ENCODE data around the gene RAB44.

The RAB44 gene

DNA sequence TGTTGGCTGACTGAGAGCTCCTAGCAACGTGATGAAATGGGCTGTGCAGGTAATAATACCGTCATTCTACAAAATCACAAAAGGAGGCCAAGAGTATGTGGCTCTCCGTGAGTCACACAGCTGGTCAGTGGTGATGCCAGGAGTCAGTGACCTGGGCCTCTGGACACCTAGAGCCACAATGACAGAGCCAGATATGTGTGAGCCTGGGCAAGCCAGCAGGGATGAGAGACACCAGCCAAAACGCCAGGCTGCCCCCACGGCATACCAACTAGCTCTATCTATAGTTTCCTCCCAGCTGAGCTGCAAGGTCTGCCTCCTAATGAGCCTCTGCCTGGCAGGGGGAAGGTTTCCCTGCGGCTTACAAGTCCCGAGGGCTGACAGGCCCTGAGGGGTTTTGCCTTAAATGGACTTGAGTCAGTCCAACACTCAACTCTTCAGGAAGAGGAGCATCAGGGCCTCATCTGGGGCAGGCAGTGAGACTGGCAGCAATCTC is 71.6 kb downstream of the RAB44 start:
- no peak for DNase-seq (ENCODE audit: low read depth in 1 of 2, low spot score in 1 of 2)

DNA sequence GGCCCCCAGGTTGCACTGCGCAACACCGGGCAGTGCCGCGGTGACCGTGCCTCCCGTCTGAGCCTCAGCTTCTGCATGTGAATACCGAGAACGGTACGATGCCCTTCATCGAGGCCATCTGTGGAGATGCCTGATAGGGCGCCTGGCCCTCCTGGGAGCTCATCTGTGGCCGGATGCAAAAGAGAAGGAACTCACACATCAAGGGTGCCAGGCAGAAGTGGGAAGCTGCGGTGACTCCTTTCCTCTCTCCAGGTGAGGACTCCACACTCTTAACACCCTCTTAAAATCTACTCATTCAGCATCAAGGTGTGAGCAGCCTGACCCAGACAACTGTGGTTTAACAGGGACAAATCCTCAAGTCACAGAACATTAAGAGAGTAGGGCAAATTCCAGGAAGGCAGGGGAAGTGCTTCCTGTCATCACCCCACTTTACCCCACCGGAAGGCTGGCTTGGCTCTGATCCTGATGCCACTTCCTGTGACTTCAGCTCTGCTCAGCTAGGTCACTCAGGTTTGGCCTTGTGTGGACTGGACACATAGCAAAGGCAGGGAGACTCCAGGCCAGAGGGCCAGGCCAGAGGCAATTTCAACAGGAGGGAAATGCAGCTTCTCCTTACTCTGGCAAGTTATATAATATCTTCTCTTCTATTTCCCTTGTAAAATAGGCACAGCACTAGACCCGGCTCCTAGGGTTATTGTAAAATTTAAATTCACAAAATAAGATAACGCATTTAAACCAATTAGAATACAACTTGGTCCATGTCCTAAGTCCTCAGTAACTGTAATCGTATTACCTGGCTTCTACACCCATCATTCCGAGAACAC is 72.3 kb downstream of the RAB44 start:
- DNase-seq (ENCODE audit: low read depth in 1 of 2, low spot score in 1 of 2): no peak

DNA sequence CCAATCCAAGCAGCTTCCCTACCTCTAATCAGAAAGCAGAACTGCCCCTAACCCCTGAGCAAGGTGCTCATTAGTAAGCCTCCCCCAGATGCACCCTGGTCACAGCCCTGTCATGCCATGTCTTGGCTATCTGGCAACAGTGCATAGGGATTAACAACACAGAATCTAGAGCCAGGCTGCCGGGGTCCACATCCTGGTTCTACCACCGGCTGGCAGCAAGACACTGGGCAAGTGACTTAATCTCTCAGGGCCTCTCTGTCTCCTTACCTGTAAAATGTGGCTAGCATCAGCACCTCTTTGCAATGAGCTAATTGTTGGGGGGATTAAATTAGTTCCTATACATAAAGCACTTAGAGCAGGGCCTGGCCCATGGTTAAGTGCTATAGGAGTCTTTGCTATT is 73.5 kb downstream of the RAB44 start:
- no peak for DNase-seq (ENCODE audit: low read depth in 1 of 2, low spot score in 1 of 2)

DNA sequence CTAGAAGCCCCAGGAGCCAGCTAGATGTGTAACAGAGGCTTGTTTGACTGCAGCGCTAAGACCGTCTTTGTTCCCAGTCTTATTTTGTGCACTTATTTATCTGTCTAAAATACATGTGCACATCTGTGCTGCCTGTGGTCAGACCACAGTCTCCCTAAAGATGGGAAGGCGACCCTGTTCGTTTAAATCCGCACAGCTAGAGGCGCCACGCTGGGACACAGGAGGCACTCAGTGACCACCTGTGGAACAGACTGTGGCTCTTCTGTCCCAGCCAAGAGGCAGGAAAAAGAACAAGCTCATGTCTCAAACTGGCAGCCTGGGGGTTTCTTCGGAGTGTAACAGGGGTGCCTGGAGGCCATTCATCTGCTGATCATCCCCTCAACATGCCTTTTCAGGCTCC is 74.8 kb downstream of the RAB44 start:
- no peak for DNase-seq (ENCODE audit: low read depth in 1 of 2, low spot score in 1 of 2)

GRCh38 chr6:36774331-36774730 is 76.7 kb downstream of the RAB44 start:
- no peak for DNase-seq (ENCODE audit: low read depth in 1 of 2, low spot score in 1 of 2)

DNA sequence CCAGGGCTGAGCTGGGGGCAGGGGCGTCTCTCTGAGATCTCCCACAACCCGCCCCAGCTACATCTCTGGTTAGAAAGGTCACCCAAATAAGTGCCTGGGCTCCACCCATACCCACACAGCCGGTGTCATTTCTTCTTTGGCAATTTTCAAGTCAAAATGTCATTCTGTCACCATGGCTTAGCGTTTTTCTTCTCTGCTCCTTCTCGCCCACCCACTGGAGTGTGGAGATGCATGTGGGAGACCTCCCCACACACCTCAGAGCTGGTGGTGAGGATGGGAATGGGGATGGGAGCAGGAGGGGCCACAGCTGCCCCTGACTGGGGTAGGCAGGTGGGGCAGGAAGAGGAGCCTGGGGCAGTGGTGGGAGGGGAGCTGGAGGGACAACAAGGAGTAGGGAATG is 78.5 kb downstream of the RAB44 start:
- DNase-seq (ENCODE audit: low read depth in 1 of 2, low spot score in 1 of 2): no peak

GRCh38 chr6:36777801-36778200 is 80.2 kb downstream of the RAB44 start:
- no peak for DNase-seq (ENCODE audit: low read depth in 1 of 2, low spot score in 1 of 2)

GRCh38 chr6:36779227-36779626 is 81.6 kb downstream of the RAB44 start:
- DNase-seq (ENCODE audit: low read depth in 1 of 2, low spot score in 1 of 2): no peak

- DNase-seq (ENCODE audit: low read depth in 1 of 2, low spot score in 1 of 2): no peak
Measured at GRCh38 chr6:36780442-36781177, 83.0 kb downstream of the RAB44 start.

DNA sequence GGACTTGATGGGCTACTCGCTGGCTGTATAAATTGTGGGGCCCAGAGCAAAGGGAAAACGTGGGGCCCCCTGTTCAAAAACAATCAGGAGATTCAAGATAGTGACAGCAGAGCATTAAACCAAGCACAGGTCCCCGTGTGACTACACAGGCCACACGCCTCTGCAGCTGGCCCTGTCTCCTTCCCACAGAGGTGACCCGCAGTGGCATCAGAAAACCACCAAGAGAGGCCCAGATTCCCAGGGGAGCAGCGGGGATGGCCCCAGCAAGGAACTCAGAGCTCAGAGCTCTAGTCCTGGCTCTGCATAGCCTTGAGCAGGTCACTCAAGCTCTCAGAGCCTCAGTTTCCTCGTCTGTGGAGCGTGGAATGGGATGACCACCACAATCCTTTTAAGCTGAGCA is 84.0 kb downstream of the RAB44 start:
- no peak for DNase-seq (ENCODE audit: low read depth in 1 of 2, low spot score in 1 of 2)

All from activated CD4-positive, alpha-beta T cell treated with anti-CD3 and anti-CD28 coated beads, Interleukin-2, amount 50 U/mL, for 24 hours (primary cell).